GM21526 (cell line): Measurements from ENCODE around the gene COL4A1.

Experiments used
- ATAC-seq: cut with Tn5 transposase; IDR thresholded peaks from one replicate; pipeline ENCODE4 v1.9.1; 2021; ENCODE audit warnings: moderate library complexity; ENCODE audit not compliant: unreplicated experiment, low FRiP score

Gene COL4A1

DNA sequence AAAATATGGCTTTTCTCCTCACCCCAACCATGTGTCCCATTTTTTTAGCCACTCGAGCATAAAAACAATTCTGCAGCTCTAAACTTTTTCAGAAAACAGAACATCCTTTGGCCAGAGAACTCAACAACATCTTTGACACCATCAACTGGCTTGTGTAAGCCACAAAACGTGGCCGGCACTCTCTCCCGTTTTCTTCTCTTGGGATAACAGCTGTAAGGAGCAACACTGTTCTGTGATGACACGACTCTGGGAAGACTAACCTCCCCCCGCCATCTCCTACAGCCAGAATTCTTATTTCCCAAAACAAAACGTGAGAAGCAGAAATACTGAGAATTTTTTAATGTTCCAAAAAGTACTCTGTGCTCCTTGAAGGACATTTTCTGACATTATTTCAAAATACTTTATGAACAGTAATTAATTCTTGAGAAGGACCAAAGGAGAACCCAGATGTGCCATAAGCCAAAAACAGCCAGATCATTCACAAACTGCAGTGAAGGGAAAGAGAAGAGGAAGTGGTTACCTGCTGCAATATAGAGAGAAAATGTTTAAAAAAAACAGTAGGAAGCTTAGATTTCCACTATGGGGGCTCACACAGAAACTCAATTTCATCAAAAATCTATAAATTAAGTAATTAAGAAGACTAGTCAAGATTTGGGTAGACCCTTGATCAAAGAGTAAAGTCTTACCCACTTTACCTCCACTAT lies 25.8 kb downstream of the COL4A1 start:
- ATAC-seq, result no peak

- ATAC-seq, result no peak
Observed at GRCh38 chr13:110280231-110280813, 26.6 kb downstream of the COL4A1 start.

DNA sequence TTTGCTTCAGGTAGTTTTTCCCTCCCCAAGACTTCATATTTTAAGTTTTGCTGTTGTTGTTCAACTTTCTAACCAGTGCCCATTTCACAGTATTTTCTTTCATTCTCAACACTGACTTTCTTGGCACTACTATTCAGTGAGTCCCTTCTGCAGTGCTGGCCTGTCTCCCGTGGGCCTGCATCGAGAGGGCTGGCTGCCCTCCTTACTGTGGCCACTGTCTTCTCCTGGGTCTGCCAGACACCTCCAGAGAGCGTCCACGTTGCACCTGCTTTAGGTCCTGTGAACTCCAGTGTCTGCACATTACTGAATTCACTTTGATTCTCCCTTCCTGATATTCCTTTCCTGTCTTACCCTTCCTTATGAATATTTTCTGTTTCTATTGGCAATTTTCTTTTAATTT lies 27.3 kb downstream of the COL4A1 start:
- no peak for ATAC-seq

DNA sequence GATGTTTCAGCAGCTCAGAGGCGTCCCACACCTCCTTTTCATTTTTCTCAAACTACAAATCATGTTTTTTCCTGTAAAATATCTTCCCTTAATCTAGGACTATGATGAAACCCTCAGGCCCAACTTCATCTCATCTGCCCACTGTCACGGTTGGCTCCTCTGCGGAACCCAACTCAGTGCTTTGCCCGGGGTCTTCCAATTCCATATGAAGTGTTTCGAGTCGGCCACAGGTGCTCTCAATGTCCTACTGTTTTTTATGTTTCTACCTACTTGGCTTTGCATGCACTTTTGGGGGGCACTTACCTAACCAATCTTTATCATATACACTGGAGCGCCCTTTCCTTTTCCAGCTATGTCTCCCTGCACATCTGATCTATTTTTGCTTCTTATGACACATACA lies 28.1 kb downstream of the COL4A1 start:
- no peak for ATAC-seq

- ATAC-seq, result no peak
Observed at GRCh38 chr13:110277357-110277975, 29.5 kb downstream of the COL4A1 start.

DNA sequence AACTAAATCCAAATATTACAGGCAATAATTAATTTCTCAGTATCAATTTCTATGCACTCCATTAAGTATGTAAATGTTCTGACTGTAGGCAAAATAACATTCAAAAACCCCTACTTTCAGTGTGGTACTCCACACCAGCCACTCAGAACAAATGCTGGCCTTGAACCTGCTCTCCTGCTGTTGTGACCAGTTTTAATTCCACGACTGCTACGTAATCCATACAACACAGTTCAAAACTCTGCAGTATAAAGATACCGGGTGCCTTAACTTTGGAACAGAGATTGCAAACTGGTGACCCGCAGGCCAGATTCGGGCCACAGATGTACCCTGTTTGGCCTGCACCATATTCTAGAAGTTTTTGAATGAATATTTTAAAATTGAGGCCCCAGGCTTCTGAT lies 30.4 kb downstream of the COL4A1 start:
- ATAC-seq, result no peak

DNA sequence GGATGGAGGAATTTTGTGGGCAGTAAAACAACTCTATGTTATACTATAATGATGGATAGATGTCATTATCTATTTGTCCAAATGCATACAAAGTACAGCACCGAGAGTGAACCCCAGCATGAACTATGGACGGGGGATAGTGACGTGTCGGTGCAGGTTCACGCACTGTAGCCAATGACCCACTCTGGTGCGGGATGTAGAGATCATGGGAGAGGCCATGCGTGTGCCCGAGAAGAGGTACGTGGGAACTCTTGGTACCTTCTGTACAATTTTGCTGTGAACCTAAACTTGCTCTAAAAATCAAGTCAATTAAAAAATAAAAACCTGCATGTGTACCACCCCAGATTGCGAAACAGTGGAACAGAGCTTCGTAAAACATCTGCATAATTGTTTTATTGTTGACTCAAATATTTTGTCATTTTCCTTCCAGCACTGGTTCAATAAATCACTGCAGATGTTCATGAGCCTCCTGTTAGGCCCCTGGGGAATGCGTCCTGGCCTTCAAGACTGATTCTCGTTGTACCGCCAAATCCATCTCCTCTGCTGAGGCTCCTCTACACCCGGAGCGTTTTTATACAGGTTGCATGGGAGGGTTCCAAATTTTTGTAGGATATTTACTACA lies 30.9 kb downstream of the COL4A1 start:
- no peak for ATAC-seq

DNA sequence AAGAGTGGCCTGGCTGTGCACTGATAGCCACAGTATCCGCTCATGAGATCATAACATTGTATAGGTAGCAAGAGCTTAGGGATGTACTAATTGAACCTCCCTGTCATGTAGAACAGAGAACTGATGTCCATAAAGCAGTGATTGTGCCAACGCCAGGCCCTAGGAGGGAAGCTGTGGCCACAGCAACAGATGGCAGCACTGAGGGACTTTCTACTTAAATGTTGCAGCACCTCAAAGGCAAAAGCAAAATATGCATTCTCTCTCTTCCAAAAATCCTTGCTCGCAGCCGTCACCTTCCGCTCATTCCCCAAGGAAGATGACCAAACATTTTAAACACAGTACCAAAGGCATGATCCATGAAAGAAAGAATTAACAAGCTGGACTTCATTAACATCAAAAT lies 32.3 kb downstream of the COL4A1 start:
- no peak for ATAC-seq

GRCh38 chr13:110273254-110273653 lies 33.7 kb downstream of the COL4A1 start:
- no peak for ATAC-seq

- no peak for ATAC-seq
Observed at GRCh38 chr13:110272651-110273050, 34.3 kb downstream of the COL4A1 start.

GRCh38 chr13:110272227-110272626 lies 34.7 kb downstream of the COL4A1 start:
- ATAC-seq, result no peak

DNA sequence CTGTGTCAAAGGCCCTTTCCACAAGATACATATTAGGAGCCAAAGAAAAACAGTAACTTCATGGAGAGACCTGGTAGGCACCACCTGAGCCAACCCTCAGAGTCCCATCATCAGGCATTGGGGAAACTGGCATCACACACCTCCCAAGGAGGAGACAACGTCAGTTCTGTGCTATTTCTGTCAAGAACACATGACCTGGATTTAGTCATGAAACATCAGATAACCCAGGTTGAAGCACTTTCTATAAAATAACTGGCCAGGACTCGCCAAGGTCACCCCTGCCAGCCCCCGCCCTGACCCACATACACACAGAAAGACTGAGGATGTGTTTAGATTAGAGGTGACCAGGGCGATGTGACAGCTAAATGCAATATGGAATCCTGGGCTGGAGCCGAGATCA lies 35.6 kb downstream of the COL4A1 start:
- no peak for ATAC-seq

DNA sequence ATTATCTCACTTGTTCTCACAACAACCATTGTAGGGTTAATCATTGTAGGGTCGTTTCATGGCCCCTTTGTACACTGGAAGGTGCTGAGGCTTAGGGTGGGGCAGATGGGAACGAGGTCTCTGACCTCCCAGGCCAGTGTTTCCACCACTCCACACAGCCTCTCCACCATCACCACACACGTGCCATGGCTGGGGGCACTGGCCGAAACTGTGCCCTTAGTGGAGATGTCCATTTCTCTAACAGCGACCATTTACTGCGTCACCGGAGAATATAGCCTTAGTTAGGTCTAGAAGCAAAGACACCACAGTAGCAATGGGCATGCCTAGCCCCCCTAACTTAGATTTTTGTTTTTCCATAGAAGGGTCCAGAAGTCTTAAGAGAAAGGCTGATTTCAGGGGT lies 36.5 kb downstream of the COL4A1 start:
- ATAC-seq, result no peak

DNA sequence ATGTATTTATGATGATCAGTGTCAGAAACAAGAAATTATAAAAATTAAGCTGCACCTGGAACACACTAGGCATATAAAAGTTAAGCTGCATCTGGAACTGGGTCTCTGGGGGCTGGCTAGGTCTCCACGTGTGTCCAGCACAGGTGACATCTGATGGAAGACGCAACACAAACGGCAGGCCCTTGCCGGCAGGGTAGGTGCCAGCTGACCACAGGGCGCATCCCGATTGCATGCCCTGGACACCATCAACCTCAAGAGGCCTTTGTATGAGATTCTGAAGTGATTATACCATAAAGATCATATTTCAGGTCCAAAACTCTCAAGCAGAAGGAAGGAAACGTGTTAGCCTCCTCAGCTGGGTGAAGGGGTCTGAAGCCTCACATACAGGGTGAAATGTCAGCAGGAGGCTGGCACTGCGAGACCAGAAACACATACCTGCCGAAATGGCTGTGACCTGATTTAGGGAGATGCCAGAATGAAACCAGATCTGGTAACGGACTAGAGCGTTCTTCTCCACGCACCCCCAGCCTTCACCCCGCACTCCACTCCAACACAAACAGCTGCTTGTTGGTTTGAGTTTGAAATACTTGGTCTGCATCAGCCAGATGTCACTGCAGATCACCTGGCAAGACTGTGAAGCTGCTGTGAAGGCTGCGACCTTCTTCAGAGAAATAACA lies 37.3 kb downstream of the COL4A1 start:
- ATAC-seq, result no peak

GRCh38 chr13:110268576-110269185 lies 38.3 kb downstream of the COL4A1 start:
- ATAC-seq, result no peak

DNA sequence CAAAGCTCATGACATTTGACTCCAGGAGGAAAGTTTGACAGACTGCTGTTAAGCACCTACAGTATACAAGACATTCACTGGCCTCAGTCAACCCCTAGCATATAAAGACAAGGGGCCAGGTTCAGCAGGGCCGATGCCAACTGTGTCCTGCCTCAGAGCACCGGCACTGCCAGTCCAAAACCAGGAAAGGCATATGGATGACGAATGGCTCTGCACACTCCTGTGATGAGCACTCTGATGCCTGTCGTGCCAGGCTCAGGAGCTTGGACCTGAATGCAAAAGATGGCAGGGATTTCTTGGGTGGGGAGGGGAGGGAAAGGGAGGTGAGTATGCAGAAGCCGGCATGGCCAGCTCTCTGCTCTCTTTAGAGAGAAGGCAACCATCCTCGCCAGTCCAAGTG lies 38.9 kb downstream of the COL4A1 start:
- ATAC-seq, result no peak

- no peak for ATAC-seq
Observed at GRCh38 chr13:110266983-110267382, 40.0 kb downstream of the COL4A1 start.

DNA sequence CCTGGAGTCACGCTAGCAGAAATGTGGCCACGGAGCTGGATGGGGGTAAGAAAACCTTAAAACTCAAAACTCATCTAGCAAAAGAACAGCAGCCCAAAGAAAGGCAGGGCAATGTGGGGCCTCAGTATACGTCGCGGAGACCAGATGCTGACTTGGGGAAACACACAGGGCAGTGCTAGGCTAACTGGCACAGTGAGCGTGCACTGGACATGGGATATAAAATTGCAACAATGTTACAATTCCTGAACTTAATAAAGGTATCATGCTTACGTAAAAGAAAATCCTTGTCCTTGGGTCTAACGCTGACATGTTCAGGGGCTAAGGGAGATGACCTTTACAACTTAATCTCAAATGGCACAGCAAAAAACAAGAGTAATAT lies 40.5 kb downstream of the COL4A1 start:
- no peak for ATAC-seq

DNA sequence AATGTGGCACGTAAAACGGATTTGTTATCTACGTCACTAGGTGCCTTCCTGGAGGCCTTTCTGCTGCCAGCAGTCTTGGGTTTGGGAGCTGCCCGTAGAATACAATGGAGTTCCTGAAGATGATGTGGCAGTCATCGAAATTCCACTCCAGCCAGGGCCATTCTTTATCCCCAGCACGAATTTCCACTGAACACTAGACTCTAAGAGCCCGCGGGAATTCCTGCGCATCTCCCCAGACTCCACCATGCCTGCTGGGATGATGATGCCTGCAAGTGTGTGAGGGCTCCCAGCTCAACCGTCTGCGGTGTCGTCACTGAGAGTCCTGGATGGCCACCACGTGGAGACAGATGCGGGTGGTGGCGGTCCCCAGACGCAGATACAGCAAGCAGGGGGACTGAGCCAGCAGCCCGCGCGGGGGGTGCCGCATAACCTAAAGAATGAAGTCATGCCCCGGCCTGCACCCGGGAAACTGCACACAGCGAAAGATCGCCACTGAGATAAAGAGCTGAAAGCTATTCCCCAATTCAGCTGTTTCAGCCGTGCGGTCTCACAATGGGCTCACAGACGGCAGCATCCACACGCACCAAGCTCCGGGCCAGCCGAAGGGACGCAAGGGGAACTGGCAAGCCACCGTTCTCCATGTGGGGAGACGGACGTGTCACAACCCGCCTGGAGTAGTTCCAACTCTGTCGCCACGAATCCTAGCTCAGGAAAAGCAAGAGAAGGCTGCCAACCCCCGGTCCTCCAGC lies 41.1 kb downstream of the COL4A1 start:
- ATAC-seq, result no peak

DNA sequence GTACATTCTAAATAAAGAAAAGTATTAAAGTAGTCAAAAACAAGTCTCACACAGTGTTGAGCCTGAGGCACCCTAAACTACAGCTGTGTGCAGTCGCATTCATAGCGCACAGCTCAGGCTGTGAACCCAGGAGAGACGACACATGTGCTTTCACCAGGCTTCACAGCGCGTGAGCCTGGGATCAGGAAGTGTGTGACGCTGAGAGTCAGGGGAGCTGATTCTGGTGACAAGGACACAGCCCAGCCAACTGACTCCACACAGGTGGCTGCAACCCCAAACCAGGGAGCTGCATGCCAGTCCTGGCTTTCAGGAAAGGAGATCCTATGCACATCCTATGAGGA lies 41.6 kb downstream of the COL4A1 start:
- no peak for ATAC-seq
